Testis (tissue), 5 donors: ENCODE results near the gene ATXN7L3. TPM values are rescaled to one million over a fixed set of nuclear protein-coding genes. Genes with fewer than 3 reads are reported as not detected.
"Not testable (repeated sequence)": the region's sequence is repeated elsewhere in the genome, so short reads cannot be mapped to it uniquely, and the experiment has no call there.

Experiments used
- DNase-seq: peaks from one replicate; pipeline ENCODE4 v3.0.0-alpha.2; 2019
- H3K27ac ChIP-seq, 2 donors: fragments of 200-600 bp; sonication (generic); one replicate each; pipeline ENCODE4 v1.5.1; 2019
- H3K27me3 ChIP-seq: fragments of 200-600 bp; sonication (generic); one replicate; pipeline ENCODE4 v1.5.1; 2019
- H3K36me3 ChIP-seq: fragments of 200-600 bp; sonication (generic); one replicate; pipeline ENCODE4 v1.5.1; 2017; ENCODE audit warnings: low read depth; ENCODE audit errors: missing control alignments
- H3K4me1 ChIP-seq: fragments of 200-600 bp; sonication (generic); one replicate; pipeline ENCODE4 v1.5.1; 2019
- H3K4me3 ChIP-seq, 2 donors: fragments of 200-600 bp; sonication (generic); one replicate each; pipeline ENCODE4 v1.5.1; 2017 to 2019
- H3K9me3 ChIP-seq: fragments of 200-600 bp; sonication (generic); one replicate; pipeline ENCODE4 v1.5.1; 2017
- CTCF ChIP-seq, 3 experiments: fragments of 450-650 bp in 2 of 3; fragments of 200-600 bp in 1 of 3; sonication (generic) in 1 of 3; IDR thresholded peaks; one replicate each; pipeline ENCODE4 v1.5.1; 2016 to 2019; ENCODE audit warnings: antibody characterized with exemption in 3 of 3, mild to moderate bottlenecking in 2 of 3, moderate library complexity in 1 of 3
- POLR2A ChIP-seq: fragments of 450-650 bp; IDR thresholded peaks from one replicate; pipeline ENCODE4 v1.6.1; 2017; ENCODE audit warnings: antibody characterized with exemption, mild to moderate bottlenecking, moderate library complexity
- WGBS, 2 donors: methylation state at CpG; one replicate each; pipeline ENCODE4 v1.1.5; 2018; 5-methylcytosine and 5-hydroxymethylcytosine counted together
- intact Hi-C: fragments of 100-400 bp; cut with DNase I; formaldehyde crosslinking; loops from one replicate; pipeline ENCODE4 v1.15.1; 2023; ENCODE audit warnings: low total_unique reads
- long read RNA-seq, 2 donors: transcript quantifications; one replicate each; lab custom pipeline, GENCODE V29; 2026
- polyA plus RNA-seq: library from polyadenylated mRNA; stranded (reverse); fragments of 350-450 nt; fragmentation: Illumina TruSeq; extraction: RNeasy Lipid Tissue Mini Kit (QIAGEN cat#74804); gene quantifications from one replicate; pipeline ENCODE4 v1.2.3, GENCODE V29; 2014; ENCODE audit warnings: low read depth, low replicate concordance; ENCODE audit not compliant: insufficient read depth
- total RNA-seq, 2 donors: library from RNA; depleted of rRNA; stranded (reverse); fragments of >200 nt; gene quantifications; one replicate each; pipeline ENCODE4 v1.2.3, GENCODE V29; 2016

ATXN7L3 gene
- total RNA-seq (100 to 1,000 TPM; 100 to 101 TPM), polyA plus RNA-seq (76.5 TPM)
- long read RNA-seq, donor 1, partial matches to known transcripts = 0 of 5 reads
- long read RNA-seq, donor 1, other reads (novel, unspliced or antisense) = 0 of 5 reads
- long read RNA-seq, donor 2, partial matches to known transcripts = 0 of 3 reads
- long read RNA-seq, donor 2, other reads (novel, unspliced or antisense) = 0 of 3 reads

- peak within 1 kb of the TSS; percentile 97 to 100 for H3K27ac ChIP-seq
- intact Hi-C loops = no loop called here
- peak within 1 kb of the TSS; percentile 94 to 100 for H3K4me3 ChIP-seq
- H3K4me1 ChIP-seq = peaks cover 16% of the 10 kb centered on the region
- H3K27me3 ChIP-seq = no peaks in the 10 kb centered on the region
- no peaks in the 10 kb centered on the region for H3K36me3 ChIP-seq
- WGBS, 2 donors = 0 to 1% methylated on average over 48 to 100 of the region's 126 CpGs
- no peaks in the 10 kb centered on the region for H3K9me3 ChIP-seq
- TF ChIP-seq CTCF (IDR thresholded peaks at IDR 0.05) (no peak), POLR2A (no peak)
- peak; percentile 99 for DNase-seq
These were observed at the start of gene ATXN7L3 for GRCh38 chr17:44199553-44200477. Gene ATXN7L3, minus strand, starts transcription at chr17:44199884. Its CDS starts 1,814 bp downstream, at chr17:44198070.

- no peak for TF ChIP-seq POLR2A
- TF ChIP-seq CTCF (IDR thresholded peaks at IDR 0.05) = no peak
- Histone ChIP-seq H3K27me3 (no peaks in the 10 kb centered on the region), H3K9me3 (no peaks in the 10 kb centered on the region), H3K4me1 (peaks cover 35% of the 10 kb centered on the region), H3K27ac (peak overlapping the region in 1 of 2 donors; percentile 6), H3K4me3 (no peak overlapping the region), H3K36me3 (no peaks in the 10 kb centered on the region)
- DNase-seq = no peak
- 57 to 69% methylated on average over 10 of the region's 10 CpGs for WGBS, 2 donors
- intact Hi-C loops = no loop called here
These were observed 48.4 kb upstream of the ATXN7L3 start for GRCh38 chr17:44247876-44248736.

- no peak for TF ChIP-seq POLR2A
- no peak for TF ChIP-seq CTCF (IDR thresholded peaks at IDR 0.05)
- Histone ChIP-seq H3K36me3 (no peaks in the 10 kb centered on the region), H3K27ac (peak overlapping the region in 1 of 2 donors; percentile 6), H3K27me3 (no peaks in the 10 kb centered on the region), H3K4me3 (no peak overlapping the region), H3K9me3 (no peaks in the 10 kb centered on the region), H3K4me1 (peaks cover 35% of the 10 kb centered on the region)
- intact Hi-C loops = no loop called here
- DNase-seq = peak; percentile 60
- 24 to 55% methylated on average over 6 to 7 of the region's 7 CpGs for WGBS, 2 donors
These were observed 47.8 kb upstream of the ATXN7L3 start for GRCh38 chr17:44247440-44247841.

GRCh38 chr17:44241106-44241624 lies 41.5 kb upstream of the ATXN7L3 start:
- Histone ChIP-seq H3K27ac (no peak overlapping the region), H3K4me1 (peaks cover 12% of the 10 kb centered on the region), H3K4me3 (no peak overlapping the region), H3K9me3 (no peaks in the 10 kb centered on the region), H3K36me3 (no peaks in the 10 kb centered on the region), H3K27me3 (no peaks in the 10 kb centered on the region)
- 72 to 77% methylated on average over 6 of the region's 6 CpGs for WGBS, 2 donors
- intact Hi-C loops = no loop called here
- no peak for DNase-seq
- TF ChIP-seq CTCF (IDR thresholded peaks at IDR 0.05) (no peak), POLR2A (no peak)

GRCh38 chr17:44237886-44238285 lies 38.2 kb upstream of the ATXN7L3 start:
- DNase-seq, H3K4me1 ChIP-seq, H3K27me3 ChIP-seq, H3K4me3 ChIP-seq, intact Hi-C loops, H3K9me3 ChIP-seq, H3K36me3 ChIP-seq, H3K27ac ChIP-seq: not testable (repeated sequence)
- WGBS, 2 donors = 53 to 80% methylated on average over 1 to 12 of the region's 28 CpGs
